GM18498 (cell line): ENCODE results near the gene DNAH5.

Source experiments
- ATAC-seq: cut with Tn5 transposase; IDR thresholded peaks from one replicate; pipeline ENCODE4 v1.9.1; 2021; ENCODE audit warnings: mild to moderate bottlenecking, moderate library complexity; ENCODE audit not compliant: unreplicated experiment

The DNAH5 gene

DNA sequence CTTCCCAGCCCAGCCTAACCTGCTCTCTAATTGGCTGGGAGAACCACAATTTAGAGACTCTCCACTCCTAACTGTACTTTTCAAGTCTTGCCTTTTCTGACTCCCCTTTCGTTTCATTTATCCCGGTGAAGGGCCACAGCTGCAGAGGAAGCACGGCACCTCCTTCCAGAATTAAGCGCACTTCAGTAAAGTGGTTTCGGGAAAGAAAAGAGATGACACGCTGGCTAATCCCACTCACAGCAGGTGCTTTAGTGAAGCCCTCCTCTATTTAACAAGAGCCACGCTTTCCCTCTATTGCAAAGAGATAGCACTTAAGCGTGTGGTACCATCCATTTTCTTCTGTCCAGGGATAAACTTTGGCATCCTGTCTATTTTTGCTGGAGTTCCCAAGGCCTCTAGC is 4.8 kb downstream of the DNAH5 start:
- ATAC-seq = no peak

DNA sequence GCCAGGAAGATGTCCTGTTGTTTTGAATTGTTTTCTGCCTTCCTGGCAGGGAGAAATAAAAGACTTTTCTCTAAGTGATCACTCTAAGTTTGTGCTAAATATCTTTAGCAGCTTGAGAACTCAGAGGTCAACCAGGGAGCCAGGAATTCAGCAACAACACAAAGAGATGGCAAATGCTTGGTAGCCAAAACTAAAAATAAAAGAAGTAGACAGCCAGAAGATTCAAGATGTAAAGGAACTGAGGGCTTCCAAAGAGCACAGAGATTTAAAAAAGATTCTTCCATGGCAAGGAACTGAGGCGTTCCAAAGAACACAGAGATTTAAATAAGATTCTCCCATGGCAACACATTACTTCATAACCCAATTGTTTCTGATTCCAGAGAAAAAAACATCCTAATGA is 9.6 kb downstream of the DNAH5 start:
- ATAC-seq = no peak

DNA sequence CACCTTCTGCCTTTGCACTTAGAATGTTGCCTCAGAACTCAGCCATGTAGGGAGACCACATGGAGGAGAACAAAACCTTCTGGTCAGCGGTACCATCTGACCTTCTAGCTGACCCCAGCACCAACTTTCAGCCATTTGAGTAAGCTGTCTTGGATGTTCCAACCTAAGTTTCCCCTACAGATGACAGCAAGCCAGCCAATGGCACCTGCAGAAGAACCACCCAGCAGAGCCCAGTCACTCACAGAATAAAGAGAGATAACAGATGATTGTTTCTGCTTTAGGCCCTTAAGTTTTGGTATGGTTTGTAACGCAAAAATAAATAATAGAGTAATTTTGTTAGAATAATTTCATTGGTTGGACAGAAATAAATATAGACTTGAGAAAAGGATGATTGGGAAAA is 10.4 kb downstream of the DNAH5 start:
- ATAC-seq = no peak

DNA sequence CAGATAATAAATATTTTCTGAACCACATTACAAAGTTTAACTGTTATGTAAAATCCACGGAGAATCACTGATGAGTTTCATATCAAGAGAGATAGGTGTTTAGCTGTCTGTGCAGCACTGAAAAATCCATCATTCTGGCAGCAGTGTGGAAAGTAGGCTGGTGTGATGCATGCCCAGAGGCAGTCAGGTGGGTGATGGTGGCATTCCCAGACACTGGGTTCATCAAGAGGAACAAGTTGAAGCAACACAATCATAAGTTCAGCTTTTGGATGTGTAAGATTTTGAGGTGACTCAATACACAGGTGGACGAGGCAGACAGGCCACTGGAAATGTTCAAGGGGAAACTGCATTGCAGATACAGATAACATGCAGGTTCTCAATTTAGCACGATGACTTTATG is 11.9 kb downstream of the DNAH5 start:
- ATAC-seq = no peak

DNA sequence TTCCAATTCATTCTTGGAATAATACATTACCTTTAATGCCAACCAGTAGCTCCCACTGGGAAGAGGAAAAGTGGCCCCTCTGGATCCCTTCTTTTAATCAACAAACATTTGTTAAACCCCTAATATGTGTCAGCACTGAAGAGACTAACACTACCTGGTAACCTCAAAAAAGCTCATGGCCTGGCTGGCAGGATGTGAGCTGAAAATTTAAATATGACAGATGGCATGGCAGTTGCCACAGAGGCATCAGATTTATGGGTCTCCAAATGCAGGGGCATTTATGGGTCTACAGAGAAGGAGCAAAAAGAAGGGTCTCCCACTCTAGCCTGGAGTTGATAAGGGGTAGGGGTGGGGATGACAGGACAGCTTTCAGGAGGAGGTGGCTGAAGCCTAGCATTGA is 12.5 kb downstream of the DNAH5 start:
- ATAC-seq = no peak

DNA sequence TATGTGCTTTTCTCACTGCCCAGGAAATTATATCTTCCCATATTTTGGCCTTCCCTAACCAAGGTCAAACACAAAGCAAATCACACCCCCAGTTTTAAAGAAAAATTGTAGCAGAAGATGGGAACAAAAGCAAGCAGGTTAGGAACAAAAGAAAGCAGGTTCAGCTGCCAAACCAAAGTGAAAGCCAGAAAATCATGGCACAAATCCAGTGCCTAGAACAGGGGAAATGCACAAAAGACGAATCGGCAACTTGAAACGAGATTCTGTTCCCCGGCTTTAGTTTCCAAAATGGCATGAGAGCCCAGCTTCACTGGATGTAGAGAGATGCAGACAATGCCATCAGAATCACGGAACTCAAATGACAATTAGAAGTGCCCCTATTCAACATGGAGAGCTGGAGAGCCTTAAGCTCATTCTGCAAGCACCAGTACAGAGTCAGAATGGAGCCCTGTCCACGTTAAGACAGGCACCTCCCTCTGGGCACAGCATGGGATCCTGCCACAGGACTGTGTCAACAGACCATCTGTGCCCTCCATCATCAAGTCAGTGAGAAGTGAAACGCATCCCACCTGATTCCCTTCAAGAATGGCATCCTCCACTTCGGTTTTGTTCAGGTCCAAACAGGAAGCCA is 13.8 kb downstream of the DNAH5 start:
- no peak for ATAC-seq

DNA sequence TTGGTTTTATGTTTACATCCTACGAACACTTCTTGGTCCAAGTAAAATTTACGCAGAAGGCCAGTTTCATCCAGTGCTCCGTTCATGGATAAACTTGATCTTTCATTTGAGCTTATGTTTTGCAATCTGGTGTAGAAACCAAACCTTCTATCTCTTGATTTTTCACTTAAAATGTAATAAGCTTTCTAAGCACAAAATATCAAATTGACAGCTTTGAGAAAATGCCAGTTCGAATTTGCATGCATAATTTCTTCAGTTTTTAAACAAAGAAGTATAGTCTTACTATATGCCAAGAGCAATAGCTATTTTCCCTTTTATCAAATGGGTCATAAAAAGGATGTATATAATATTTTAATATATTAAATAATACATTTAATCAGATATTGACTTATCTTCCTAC is 17.8 kb downstream of the DNAH5 start:
- no peak for ATAC-seq

DNA sequence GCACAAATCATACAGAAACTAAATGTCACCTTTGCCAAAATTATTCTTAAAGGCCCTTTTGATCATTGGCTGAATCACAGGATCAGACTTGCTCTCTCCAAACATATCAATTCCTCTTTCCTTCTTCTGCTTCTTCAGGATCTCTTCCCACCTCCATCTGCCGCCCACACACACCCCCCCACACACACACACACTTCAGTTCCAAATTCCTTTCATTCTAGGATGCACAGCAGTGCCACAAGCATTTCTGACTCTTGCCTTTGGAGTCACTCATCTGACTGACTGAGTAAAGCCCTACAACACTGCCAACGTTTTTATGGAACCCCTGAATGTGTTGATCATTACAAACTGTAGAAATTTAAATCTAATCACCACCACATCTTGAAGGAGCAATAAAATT is 22.9 kb downstream of the DNAH5 start:
- ATAC-seq = no peak

DNA sequence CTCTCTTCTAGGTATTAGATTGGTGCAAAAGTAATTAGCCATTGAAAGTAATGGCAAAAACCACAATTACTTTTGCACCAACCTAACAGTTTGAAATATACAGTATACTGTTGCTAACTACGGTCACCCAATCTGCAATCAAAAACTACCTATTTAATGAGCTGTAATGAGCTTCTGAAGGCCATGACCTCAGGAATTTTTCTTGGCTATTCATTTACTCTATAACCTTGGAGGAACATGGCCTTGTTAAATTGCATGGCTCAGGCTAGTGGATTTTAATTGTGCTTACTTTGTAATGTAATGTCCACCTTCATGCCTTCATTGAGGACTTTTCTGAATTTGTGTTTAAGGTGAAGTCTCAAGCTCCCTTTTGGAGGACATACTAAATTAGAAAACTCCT is 24.7 kb downstream of the DNAH5 start:
- no peak for ATAC-seq

DNA sequence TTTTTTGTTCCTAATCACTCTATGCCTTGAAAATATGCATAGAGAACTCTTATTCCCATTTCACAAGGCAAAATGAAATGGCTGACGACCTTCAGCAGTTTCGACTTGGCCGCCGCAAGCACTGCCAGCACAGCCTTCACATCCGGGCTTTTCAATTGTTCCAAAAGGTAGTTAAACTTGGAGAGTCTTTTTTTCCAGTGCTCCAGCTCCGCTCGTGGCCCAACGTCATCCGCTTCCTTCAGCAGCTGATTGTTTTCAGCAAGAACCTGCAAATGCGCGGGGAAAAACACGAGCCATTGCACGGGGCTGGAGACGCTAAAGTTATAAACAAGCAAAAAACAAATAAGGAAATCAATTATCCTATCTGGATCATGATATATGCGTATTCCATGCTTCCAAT is 25.4 kb downstream of the DNAH5 start:
- ATAC-seq = no peak

DNA sequence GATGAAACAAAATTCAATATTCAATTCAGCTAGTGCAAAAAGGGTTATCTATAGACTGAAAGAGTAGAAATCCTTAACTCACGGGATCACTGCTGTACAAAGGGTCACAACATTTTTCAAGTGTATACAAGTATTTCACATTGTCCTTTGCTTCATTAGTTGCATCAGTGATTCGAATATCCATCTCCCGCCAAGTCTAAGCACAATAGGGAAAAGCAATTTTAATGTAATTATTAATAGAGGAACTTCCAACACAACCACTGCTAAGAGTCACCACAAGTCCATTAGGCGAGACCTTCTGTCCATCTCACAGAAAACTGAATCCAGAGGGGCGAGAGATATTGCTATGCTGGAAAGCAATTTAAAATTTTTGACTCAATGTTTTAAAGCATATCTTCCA is 27.4 kb downstream of the DNAH5 start:
- ATAC-seq = no peak

DNA sequence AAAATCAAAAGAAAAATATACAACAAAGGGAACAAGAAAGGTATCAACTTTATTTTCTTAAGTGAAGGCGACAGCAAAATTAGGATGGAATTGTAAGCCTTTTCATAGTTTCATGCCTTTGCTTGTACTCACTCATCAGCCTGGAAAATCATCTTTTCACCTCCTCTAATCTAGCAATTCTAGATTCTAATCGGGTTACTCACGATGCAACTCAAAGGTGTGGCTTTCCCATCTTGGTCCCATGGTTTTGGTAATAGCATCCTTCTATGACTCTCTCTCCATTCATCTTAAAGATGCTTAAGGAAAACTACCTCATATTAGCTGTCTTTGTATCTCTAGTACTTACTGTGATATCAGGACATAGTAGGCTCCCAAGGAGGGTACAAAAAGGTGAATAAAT is 30.5 kb downstream of the DNAH5 start:
- no peak for ATAC-seq

DNA sequence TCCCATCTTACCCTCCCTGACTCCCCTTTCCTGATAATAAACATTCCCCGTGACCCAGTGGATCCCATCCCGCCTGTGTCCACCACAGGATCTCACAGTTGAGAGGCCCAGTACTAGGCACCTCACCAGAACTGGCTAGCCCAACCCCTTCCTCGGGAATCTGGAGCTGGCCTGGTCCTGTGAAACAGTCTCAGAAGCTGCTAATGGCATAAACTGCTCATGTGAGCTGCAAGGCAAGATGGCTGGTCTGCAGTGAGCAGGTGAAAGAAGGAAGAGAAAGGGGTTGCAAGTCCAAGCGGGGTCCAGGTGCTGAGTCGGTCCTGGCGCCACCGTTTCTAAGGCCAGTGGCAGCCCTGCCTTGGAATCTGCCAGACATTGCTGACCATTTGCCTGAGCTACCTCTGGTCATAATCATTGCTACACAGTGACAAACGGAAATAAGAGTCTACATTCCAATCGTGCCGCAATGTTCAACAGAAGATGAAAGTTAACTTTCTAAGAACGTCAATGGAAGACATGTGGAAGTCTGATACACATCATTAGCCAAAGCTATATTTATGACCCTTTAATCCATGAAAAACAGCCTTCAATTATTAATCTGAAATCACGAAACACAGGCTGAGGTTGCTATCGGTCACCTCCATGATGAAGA is 33.7 kb downstream of the DNAH5 start:
- no peak for ATAC-seq

DNA sequence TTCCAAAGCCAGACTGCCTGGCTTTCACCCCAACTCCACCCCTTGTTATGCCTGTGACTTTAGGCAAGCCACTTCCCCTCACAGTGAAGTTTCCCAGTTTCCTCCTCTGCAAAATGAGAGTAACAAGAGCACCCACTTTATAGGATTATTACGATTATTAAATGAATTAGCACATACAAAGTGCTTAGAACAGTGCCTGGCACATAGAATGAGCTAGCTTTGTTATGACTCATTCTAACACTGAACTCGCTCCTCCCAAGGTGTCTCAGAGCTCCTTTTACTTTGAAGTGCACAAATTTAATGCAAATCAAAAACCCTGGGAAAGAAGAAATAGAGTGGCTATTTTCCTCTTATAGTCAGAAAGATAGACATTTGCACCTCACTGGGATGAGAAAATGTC is 34.3 kb downstream of the DNAH5 start:
- no peak for ATAC-seq

DNA sequence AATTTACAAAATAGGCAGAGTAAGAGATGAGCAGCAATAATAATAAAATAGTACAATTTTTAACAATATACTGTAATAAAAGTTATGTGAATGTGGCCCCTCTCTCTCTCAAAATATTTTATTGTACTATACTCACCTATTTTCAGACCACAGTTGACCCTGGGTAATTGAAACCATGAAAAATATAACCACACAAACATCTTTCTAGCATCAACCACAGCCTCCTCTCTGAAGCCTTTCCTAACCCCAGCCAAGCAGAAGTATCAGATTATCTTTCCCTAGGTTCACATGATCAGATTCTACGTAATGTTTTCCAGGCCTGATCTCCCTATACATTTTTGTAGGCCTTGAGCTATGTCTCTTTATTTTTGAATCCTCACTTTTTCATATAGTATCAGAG is 35.2 kb downstream of the DNAH5 start:
- no peak for ATAC-seq

DNA sequence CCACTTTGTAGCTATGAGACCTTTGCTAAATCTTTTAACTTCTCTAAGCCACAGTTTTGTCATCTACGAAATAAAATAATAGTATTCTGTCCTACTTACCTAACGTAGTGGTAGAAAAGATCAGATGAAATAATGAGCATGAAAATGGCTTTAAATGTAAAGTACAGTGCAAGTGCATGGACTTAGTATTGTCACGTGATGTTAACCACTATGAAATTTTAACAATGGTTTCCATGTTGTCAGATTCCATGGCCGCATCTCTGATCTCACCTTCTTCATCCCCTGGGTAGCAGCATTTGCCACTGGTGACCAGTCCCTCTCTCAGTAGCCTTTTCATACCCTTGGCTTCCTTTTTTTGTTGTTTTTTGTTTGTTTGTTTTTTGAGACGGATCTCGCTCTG is 45.9 kb downstream of the DNAH5 start:
- ATAC-seq = no peak

DNA sequence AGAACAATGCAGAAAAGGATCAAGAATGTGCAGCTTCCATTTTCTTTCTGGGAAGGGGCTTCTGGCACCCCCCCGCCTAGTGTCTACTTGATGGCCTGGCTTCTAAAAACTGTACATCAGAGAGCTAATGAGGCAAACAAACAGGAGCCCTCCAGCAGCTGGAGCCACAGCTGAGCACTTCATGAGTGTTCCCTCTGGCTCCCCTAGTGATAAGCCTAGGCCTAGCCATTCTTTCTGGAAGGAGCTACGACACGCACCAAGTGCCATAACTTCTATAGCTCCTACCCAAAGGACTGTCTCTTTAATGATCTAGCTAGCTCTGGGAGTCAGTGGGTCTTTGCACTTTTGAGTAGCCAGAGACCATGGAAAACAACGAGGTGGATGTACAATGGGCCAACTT is 66.1 kb downstream of the DNAH5 start:
- ATAC-seq = no peak

DNA sequence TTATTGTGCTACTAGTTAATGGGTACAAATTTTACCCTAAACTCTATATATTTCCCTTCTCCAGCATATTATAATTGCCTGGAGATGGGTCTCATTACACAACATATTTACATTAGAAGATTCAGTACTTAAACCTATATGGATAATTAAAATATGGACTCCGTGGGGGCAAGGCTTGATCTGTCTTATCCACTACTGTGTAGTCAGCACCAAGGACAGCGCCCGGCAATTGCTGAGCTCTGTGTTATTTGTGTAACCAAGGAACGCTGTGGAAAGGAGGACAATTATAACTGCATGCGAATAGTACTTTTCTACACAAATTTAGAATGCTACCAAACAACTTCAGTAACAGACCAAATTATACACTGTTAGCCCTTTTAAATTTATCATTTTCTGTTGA is 77.7 kb downstream of the DNAH5 start:
- no peak for ATAC-seq

DNA sequence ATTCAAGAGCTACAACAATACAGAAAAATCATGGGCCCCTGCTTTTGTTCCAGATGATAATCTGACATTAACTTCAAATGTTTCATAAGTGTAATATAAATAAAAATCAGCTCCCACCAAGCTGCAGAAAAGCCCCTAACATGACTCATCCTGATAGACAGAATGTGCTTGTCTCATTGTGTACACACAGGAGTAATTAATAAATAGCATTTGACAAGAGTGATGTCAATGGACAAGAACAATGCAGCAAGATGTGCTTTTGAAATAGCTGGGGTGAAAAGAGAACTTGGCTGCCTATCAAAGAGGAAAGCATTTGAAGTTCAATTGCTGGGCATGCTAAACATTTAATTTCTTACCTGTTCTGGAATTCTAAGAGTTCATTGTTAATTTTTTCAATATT is 79.2 kb downstream of the DNAH5 start:
- no peak for ATAC-seq

DNA sequence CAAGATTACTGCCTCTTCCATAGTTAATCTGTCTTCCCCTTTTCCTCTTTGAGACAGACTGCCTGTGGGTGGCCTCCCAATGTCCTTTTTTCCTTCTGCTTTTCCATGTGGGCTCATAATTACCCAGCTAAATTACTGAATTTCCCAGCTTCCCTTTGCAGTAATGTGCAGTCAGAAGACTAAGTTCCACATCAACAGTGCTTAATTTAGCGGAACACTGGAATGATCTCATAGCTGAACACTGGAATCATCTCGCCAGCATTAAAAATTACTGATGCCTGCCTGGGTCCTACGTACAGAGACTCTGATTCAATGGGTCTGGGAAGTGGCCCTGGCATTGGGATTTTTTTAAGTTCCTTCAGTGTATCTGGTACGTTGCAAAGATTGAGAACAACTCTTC is 84.3 kb downstream of the DNAH5 start:
- no peak for ATAC-seq

DNA sequence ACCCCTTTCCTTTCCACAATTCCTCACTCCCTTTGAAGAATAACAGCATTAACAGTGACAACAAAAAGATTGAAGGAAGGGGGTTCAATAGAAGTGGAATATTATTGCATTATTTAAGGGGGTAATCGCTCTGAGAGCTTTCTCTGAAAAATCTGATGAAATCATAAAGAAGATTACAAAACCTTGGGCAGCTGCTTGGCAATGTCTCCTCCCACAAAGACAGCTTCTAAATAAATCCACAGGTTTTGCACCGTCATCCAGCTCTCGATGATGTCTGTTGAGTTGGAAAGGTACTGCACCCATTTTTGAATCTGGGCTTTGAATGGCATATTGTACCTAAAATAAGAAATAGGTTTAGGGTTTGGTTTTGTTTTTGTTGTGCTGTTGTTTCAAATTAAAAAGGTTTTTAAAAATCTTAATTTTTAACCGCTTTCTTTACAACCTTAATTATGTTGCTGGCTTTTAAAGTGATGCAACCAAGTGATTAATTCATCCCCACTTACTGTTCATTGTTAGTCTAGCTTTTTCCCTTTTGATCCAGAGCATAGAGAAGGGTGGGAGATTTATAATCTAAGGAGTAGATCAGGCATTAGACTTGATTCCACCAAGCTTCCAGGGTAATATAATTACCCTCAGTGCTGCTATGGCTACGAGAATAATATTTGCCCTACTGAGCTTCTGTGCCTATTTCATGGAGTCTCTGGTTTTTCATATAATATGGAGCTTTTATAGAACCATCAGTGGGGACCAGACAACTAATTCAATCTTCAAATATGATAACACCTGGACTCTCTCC is 85.0 kb downstream of the DNAH5 start:
- no peak for ATAC-seq

DNA sequence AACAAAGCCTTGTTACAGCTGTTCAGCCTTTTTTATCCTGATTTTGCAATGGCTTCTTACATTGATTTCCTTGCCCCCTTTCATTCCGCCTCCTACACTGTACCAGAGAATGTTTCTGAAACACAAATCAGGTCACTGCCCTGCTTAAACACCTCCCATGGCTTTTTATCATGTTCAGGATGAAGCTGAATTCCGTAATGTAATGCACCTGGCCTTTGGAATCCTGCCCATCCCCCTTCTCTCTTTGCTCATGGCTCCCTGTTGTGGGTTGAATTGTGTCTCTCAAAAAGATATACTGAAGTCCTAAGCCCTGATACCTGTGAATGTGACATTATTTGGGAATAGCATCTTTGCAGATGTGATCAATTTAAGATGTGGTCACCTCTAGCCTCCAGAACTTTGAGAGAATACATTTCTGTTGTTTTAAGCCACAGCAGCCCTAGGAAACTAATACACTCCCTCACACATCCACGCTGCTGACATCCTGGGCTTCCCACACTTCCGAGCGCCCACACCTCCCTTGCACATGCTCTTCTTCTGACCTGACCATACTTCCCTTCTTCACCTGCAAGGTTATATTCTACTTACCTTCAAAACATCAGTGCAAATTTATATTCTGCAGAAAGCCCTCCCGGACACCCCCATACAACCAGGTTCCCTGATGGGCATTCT is 101.2 kb downstream of the DNAH5 start:
- ATAC-seq = no peak
